Measurements from ENCODE around the gene CACNG7.

GRCh38 chr19:53945998-53946397 lies 36.9 kb downstream of the CACNG7 start:
- TF ChIP-seq POLR2A (IDR thresholded peaks at IDR 0.05) (no peak), CTCF (IDR thresholded peaks at IDR 0.05) (no peak)

All from esophagus squamous epithelium (tissue), 4 donors.